HG03175 (cell line): ENCODE data around the gene SPATA21.
"Not testable (repeated sequence)": the region's sequence is repeated elsewhere in the genome, so short reads cannot be mapped to it uniquely, and the experiment has no call there.

Source experiments
- ATAC-seq: cut with Tn5 transposase; IDR thresholded peaks from one replicate; pipeline ENCODE4 v1.9.1; 2021; ENCODE audit warnings: mild to moderate bottlenecking, moderate library complexity; ENCODE audit not compliant: unreplicated experiment

Gene SPATA21

GRCh38 chr1:16386454-16387113 lies 50.6 kb downstream of the SPATA21 start:
- no peak for ATAC-seq

GRCh38 chr1:16385659-16386453 lies 51.4 kb downstream of the SPATA21 start:
- no peak for ATAC-seq

GRCh38 chr1:16383888-16384287 lies 53.3 kb downstream of the SPATA21 start:
- ATAC-seq: no peak

GRCh38 chr1:16380868-16381267 lies 56.4 kb downstream of the SPATA21 start:
- ATAC-seq: no peak

GRCh38 chr1:16378443-16378842 lies 58.8 kb downstream of the SPATA21 start:
- no peak for ATAC-seq

GRCh38 chr1:16376971-16377370 lies 60.3 kb downstream of the SPATA21 start:
- no peak for ATAC-seq

GRCh38 chr1:16375521-16376340 lies 61.5 kb downstream of the SPATA21 start:
- ATAC-seq: no peak

- no peak for ATAC-seq
These were observed 63.0 kb downstream of the SPATA21 start for GRCh38 chr1:16374266-16374665.

GRCh38 chr1:16372535-16373285 lies 64.5 kb downstream of the SPATA21 start:
- no peak for ATAC-seq

GRCh38 chr1:16371725-16372124 lies 65.5 kb downstream of the SPATA21 start:
- no peak for ATAC-seq

- no peak for ATAC-seq
These were observed 67.4 kb downstream of the SPATA21 start for GRCh38 chr1:16369821-16370220.

GRCh38 chr1:16367968-16368890 lies 69.0 kb downstream of the SPATA21 start:
- no peak for ATAC-seq

GRCh38 chr1:16367258-16367967 lies 69.8 kb downstream of the SPATA21 start:
- peak; percentile 57 for ATAC-seq

- peak; percentile 78 for ATAC-seq
These were observed 70.4 kb downstream of the SPATA21 start, which contains the start of gene SZRD1 for GRCh38 chr1:16366722-16367257. Gene SZRD1, plus strand, starts transcription at chr1:16367242. Its CDS starts 16 bp downstream, at chr1:16367258.

GRCh38 chr1:16365146-16365498 lies 72.1 kb downstream of the SPATA21 start:
- ATAC-seq: not testable (repeated sequence)

GRCh38 chr1:16356867-16357266 lies 80.4 kb downstream of the SPATA21 start:
- ATAC-seq: no peak

- ATAC-seq: no peak
These were observed 82.6 kb downstream of the SPATA21 start for GRCh38 chr1:16354619-16355018.

- no peak for ATAC-seq
These were observed 84.2 kb downstream of the SPATA21 start for GRCh38 chr1:16352842-16353535.
